Caco-2 (cell line): ENCODE results near the gene MEX3C. TPM values are rescaled to one million over a fixed set of nuclear protein-coding genes. Genes with fewer than 3 reads are reported as not detected.

ENCODE experiments used
- BruUV-seq: library from RNA; stranded (reverse); fragments of 400-500 nt; replicated peaks from 2 replicates; lab custom pipeline; 2021; lab: Mats Ljungman, UMichigan
- CTCF ChIA-PET: fragments of 300-600 bp; sonication (Branson Sonifier 250); formaldehyde crosslinking; loops from one replicate; lab custom pipeline; 2022; ENCODE audit warnings: antibody characterized with exemption; lab: Charles Lee
- POLR2A ChIA-PET: fragments of 300-600 bp; sonication (Branson Sonifier 250); formaldehyde crosslinking; loops from one replicate; lab custom pipeline; 2022; ENCODE audit warnings: antibody characterized with exemption; lab: Charles Lee
- DNase-seq, 2 experiments: peaks; one replicate each; pipeline versions ENCODE4 v3.0.0 to v3.0.0-alpha.2; 2020 to 2022
- H3K27me3 ChIP-seq: replicated peaks from 2 replicates; pipeline ENCODE4 v1.6.0; 2011; ENCODE audit warnings: low read length; ENCODE audit not compliant: control insufficient read depth, insufficient read depth
- H3K36me3 ChIP-seq: 2 replicates; pipeline ENCODE4 v1.5.1; 2011; ENCODE audit warnings: low read length; ENCODE audit not compliant: control insufficient read depth, insufficient read depth
- H3K4me1 ChIP-seq: fragments of 250-450 bp; sonication (Bioruptor Pico); 2 replicates; pipeline ENCODE4 v1.5.1; 2020; ENCODE audit warnings: mild to moderate bottlenecking
- H3K4me3 ChIP-seq: 2 replicates; pipeline ENCODE4 v1.5.1; 2011; ENCODE audit warnings: low read depth, mild to moderate bottlenecking, control low read depth, low read length
- H3K9me3 ChIP-seq: fragments of 250-450 bp; sonication (Bioruptor Pico); 2 replicates; pipeline ENCODE4 v1.5.1; 2020; ENCODE audit warnings: mild to moderate bottlenecking, moderate library complexity
- H3K27ac Mint-ChIP-seq: one replicate; pipeline ENCODE4 v1.8.0; 2022; ENCODE audit warnings: mixed read lengths; ENCODE audit not compliant: unreplicated experiment
- H3K27me3 Mint-ChIP-seq: one replicate; pipeline ENCODE4 v1.8.0; 2022; ENCODE audit warnings: mixed read lengths; ENCODE audit not compliant: insufficient read depth, unreplicated experiment
- H3K36me3 Mint-ChIP-seq: one replicate; pipeline ENCODE4 v1.8.0; 2022; ENCODE audit warnings: mild to moderate bottlenecking, mixed read lengths; ENCODE audit not compliant: insufficient read depth, unreplicated experiment
- H3K4me1 Mint-ChIP-seq: one replicate; pipeline ENCODE4 v1.8.0; 2022; ENCODE audit warnings: low read depth, mixed read lengths; ENCODE audit not compliant: unreplicated experiment
- H3K4me3 Mint-ChIP-seq: one replicate; pipeline ENCODE4 v1.8.0; 2022; ENCODE audit warnings: mild to moderate bottlenecking, moderate library complexity, mixed read lengths; ENCODE audit not compliant: unreplicated experiment
- H3K9me3 Mint-ChIP-seq: one replicate; pipeline ENCODE4 v1.8.0; 2022; ENCODE audit warnings: mixed read lengths; ENCODE audit not compliant: unreplicated experiment
- intact Hi-C: fragments of 100-400 bp; cut with micrococcal nuclease; formaldehyde crosslinking; loops from one replicate; pipeline ENCODE4 v1.10.0; 2022; ENCODE audit not compliant: unreplicated experiment
- total RNA-seq: library from RNA; stranded (reverse); gene quantifications from 2 replicates; pipeline ENCODE4 v1.2.3, GENCODE V29; 2022
- TF ChIP-seq, protein P1 (sequence below), 2 experiments: fragments of 200-600 bp in 1 of 2; IDR thresholded peaks; 1 replicate in 1 of 2; 2 replicates in 1 of 2; pipeline versions ENCODE4 v1.5.1 to v1.8.0; 2011 to 2022; ENCODE audit warnings: antibody characterized with exemption in 1 of 2, control low read depth in 1 of 2, inconsistent platforms in 1 of 2, low read depth in 1 of 2, low read length in 1 of 2, mild to moderate bottlenecking in 1 of 2, moderate library complexity in 1 of 2; ENCODE audit not compliant: insufficient read depth in 1 of 2, severe bottlenecking in 1 of 2, unreplicated experiment in 1 of 2

MEX3C gene
- total RNA-seq, 1 experiment from 2014 or later, result 47.0 TPM

DNA sequence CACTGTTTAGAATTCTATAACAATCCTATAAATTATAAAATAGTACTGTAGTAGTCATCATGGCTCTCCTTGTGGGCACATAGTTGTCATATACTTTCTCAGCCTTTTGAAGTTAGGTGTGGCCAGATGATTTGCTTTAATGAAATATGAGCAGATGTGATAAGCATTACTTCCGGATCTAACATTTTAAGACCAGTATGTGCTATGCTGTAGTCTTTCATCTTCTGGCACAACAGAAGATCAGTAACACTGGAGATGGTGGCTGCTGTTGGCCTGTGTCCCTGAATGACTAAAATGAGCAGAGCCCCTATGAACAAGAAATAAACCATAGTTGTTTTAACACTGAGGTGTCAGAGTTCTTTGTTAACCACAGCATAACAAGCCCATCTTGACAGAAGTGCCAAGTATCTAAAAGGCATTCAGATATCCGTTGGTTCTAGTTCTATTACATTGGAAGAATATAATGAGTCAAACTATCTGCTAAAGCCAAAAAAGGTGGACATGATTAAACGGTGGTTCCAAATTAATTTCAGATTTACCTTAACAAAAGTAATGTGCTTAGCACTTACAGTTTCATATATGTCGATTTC lies 6.3 kb downstream of the MEX3C start:
- DNase-seq, result no peak
- Mint-ChIP-seq H3K9me3 (no peaks in the 10 kb centered on the region), H3K27ac (no peak overlapping the region), H3K4me3 (no peak overlapping the region), H3K36me3 (peaks cover 5% of the 10 kb centered on the region), H3K4me1 (peaks cover 7% of the 10 kb centered on the region), H3K27me3 (no peaks in the 10 kb centered on the region)
- no peaks in the 10 kb centered on the region for H3K27me3 ChIP-seq
- no peaks in the 10 kb centered on the region for H3K4me1 ChIP-seq
- CTCF ChIA-PET, result no interaction called here
- TF ChIP-seq, protein P1, sequence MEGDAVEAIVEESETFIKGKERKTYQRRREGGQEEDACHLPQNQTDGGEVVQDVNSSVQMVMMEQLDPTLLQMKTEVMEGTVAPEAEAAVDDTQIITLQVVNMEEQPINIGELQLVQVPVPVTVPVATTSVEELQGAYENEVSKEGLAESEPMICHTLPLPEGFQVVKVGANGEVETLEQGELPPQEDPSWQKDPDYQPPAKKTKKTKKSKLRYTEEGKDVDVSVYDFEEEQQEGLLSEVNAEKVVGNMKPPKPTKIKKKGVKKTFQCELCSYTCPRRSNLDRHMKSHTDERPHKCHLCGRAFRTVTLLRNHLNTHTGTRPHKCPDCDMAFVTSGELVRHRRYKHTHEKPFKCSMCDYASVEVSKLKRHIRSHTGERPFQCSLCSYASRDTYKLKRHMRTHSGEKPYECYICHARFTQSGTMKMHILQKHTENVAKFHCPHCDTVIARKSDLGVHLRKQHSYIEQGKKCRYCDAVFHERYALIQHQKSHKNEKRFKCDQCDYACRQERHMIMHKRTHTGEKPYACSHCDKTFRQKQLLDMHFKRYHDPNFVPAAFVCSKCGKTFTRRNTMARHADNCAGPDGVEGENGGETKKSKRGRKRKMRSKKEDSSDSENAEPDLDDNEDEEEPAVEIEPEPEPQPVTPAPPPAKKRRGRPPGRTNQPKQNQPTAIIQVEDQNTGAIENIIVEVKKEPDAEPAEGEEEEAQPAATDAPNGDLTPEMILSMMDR (IDR thresholded peaks at IDR 0.05; ENCODE audit: insufficient read depth in 1 of 2, low read depth in 1 of 2, low read length in 1 of 2, severe bottlenecking in 1 of 2, unreplicated experiment in 1 of 2), result no peak
- H3K9me3 ChIP-seq, result no peaks in the 10 kb centered on the region
- BruUV-seq, result no TSS peak
- H3K4me3 ChIP-seq, result no peak overlapping the region
- POLR2A ChIA-PET, result no interaction called here
- intact Hi-C loops, result loop anchor here (5.0 kb wide), 1 partner anchor 54 kb away; no protein-coding TSS in a partner anchor
- H3K36me3 ChIP-seq, result no peaks in the 10 kb centered on the region

DNA sequence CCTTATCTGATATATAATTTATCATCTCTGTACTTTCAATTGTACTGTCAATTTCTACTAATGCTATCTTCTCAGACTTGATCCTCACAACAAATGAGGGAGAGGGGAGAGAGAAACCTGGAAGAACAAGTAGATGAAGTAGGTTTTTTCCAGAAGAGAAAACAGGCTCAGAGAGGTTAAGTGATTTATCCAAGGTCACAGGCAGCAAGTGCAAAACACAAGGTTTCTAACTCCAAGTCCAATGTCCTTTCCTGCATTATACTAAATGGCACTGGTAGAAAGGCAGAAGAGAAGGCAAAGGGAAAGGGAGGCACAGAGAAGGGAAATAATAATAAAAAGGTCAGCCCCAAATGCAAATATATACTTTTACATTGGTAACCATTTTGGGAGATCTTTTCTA lies 7.5 kb downstream of the MEX3C start:
- Histone ChIP-seq H3K4me3 (no peak overlapping the region), H3K9me3 (no peaks in the 10 kb centered on the region), H3K4me1 (no peaks in the 10 kb centered on the region), H3K27me3 (no peaks in the 10 kb centered on the region), H3K36me3 (no peaks in the 10 kb centered on the region)
- no peak overlapping the region for H3K27ac Mint-ChIP-seq
- POLR2A ChIA-PET, result interaction anchor here (1.0 kb wide), 1 partner anchor 8 kb away, joined by 3 read pairs; no protein-coding TSS in a partner anchor
- intact Hi-C loops, result loop anchor here (5.0 kb wide), 1 partner anchor 53 kb away; no protein-coding TSS in a partner anchor
- no TSS peak for BruUV-seq
- CTCF ChIA-PET, result no interaction called here
- TF ChIP-seq, protein P1 (IDR thresholded peaks at IDR 0.05; ENCODE audit: insufficient read depth in 1 of 2, low read depth in 1 of 2, low read length in 1 of 2, severe bottlenecking in 1 of 2, unreplicated experiment in 1 of 2), result no peak
- DNase-seq, result no peak
- peaks cover 6% of the 10 kb centered on the region for H3K4me1 Mint-ChIP-seq
- no peaks in the 10 kb centered on the region for H3K9me3 Mint-ChIP-seq
- no peak overlapping the region for H3K4me3 Mint-ChIP-seq
- H3K36me3 Mint-ChIP-seq, result peaks cover 8% of the 10 kb centered on the region
- H3K27me3 Mint-ChIP-seq, result no peaks in the 10 kb centered on the region

GRCh38 chr18:51188024-51188701 lies 9.3 kb downstream of the MEX3C start:
- H3K9me3 Mint-ChIP-seq, result no peaks in the 10 kb centered on the region
- H3K27ac Mint-ChIP-seq, result no peak overlapping the region
- no peaks in the 10 kb centered on the region for H3K27me3 ChIP-seq
- H3K4me1 ChIP-seq, result peaks cover 11% of the 10 kb centered on the region
- no TSS peak for BruUV-seq
- ChIA-PET POLR2A (interaction anchor here (0.8 kb wide), 1 partner anchor 9 kb away, joined by 3 read pairs; the partner anchor contains the start of gene MEX3C), CTCF (no interaction called here)
- no peaks in the 10 kb centered on the region for H3K36me3 ChIP-seq
- H3K4me3 ChIP-seq, result no peak overlapping the region
- no peaks in the 10 kb centered on the region for H3K27me3 Mint-ChIP-seq
- TF ChIP-seq, protein P1 (IDR thresholded peaks at IDR 0.05; ENCODE audit: insufficient read depth in 1 of 2, low read depth in 1 of 2, low read length in 1 of 2, severe bottlenecking in 1 of 2, unreplicated experiment in 1 of 2), result no peak
- H3K4me3 Mint-ChIP-seq, result no peak overlapping the region
- no peaks in the 10 kb centered on the region for H3K4me1 Mint-ChIP-seq
- DNase-seq, result no peak
- intact Hi-C loops, result no loop called here
- no peaks in the 10 kb centered on the region for H3K9me3 ChIP-seq
- peaks cover 8% of the 10 kb centered on the region for H3K36me3 Mint-ChIP-seq
